T-helper 17 cell (primary cell): ENCODE measurements around the gene FECH. TPM values are rescaled to one million over a fixed set of nuclear protein-coding genes. Genes with fewer than 3 reads are reported as not detected.

Experiments used
- ATAC-seq: fragments of 150-1000 bp; cut with Tn5 transposase; 2 replicates; pipeline ENCODE4 v1.10.0; 2021; ENCODE audit warnings: mild to moderate bottlenecking, moderate library complexity
- DNase-seq, 3 donors: peaks; one replicate each; pipeline versions ENCODE4 v3.0.0 to v3.0.0-alpha.2; 2020 to 2021
- H3K9me3 ChIP-seq: one replicate; pipeline ENCODE4 v1.7.0; 2013; ENCODE audit warnings: low read length, mild to moderate bottlenecking; ENCODE audit not compliant: control insufficient read depth, poor library complexity, severe bottlenecking
- H3K27ac Mint-ChIP-seq: one replicate; pipeline ENCODE4 v1.8.0; 2022; ENCODE audit warnings: mild to moderate bottlenecking, moderate library complexity, mixed read lengths
- H3K27me3 Mint-ChIP-seq: one replicate; pipeline ENCODE4 v1.8.0; 2022; ENCODE audit warnings: mixed read lengths
- H3K36me3 Mint-ChIP-seq: one replicate; pipeline ENCODE4 v1.8.0; 2022; ENCODE audit warnings: low read depth, mixed read lengths
- H3K4me1 Mint-ChIP-seq: one replicate; pipeline ENCODE4 v1.8.0; 2022; ENCODE audit warnings: mild to moderate bottlenecking, mixed read lengths
- H3K4me3 Mint-ChIP-seq: one replicate; pipeline ENCODE4 v1.8.0; 2022; ENCODE audit warnings: mild to moderate bottlenecking, moderate library complexity, mixed read lengths
- total RNA-seq, 4 donors: library from RNA in 2 of 4; stranded (reverse) in 2 of 4; gene quantifications; one replicate each; pipeline ENCODE4 v1.2.3 and lab custom pipeline; 2022 to 2026

The FECH gene
- total RNA-seq, 2 donors from 2014 or later: 9.9 to 10.8 TPM

DNA sequence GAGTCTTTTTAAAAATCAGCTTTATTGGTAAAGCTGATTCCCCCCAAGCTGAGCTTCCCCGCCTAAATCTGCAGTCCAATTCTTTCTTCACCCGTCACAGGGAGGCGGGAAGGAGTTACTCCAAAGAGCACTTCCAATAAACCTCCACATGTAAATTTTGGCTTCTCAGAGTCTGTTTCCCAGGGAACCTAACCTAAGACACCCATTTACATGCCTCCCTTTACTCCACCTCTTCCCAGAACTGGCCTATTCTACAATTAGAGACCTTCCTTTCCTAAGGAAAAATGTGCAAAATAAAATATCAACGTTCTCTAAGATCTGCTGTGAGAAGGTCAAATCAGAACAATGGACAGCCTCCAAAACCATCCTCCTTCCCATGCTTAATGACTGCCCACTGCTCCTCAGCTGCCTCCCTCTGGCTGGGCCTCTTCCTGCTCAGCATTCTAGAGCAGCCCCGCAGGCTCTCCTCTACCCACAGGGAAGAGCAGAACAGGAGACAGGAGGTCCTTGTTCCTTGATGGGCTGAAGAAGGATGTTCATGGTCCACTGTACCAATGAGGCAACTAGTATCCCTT is 87.7 kb downstream of the FECH start:
- Mint-ChIP-seq H3K4me3 (no peak overlapping the region), H3K27ac (no peak overlapping the region)
- no peak for ATAC-seq

More for the DNA sequence above, 87.7 kb downstream of the FECH start:
- H3K9me3 ChIP-seq: no peaks in the 10 kb centered on the region
- no peaks in the 10 kb centered on the region for H3K4me1 Mint-ChIP-seq
- DNase-seq: no peak
- H3K36me3 Mint-ChIP-seq: no peaks in the 10 kb centered on the region
- H3K27me3 Mint-ChIP-seq: peaks cover 25% of the 10 kb centered on the region

Other genes starting within 250 kb of the FECH start
- not detected for gene ST8SIA3, start 234.1 kb downstream of the FECH start, total RNA-seq
- not detected for gene ONECUT2, start 151.3 kb downstream of the FECH start, total RNA-seq
- 10 to 100 TPM; 63.3 to 87.3 TPM for gene NARS1, start 35.1 kb upstream of the FECH start, total RNA-seq
- not detected for gene ATP8B1, start 216.6 kb upstream of the FECH start, total RNA-seq